AG09319 (cell line): Measurements from ENCODE around the gene SLC25A20.
"Not testable (repeated sequence)": the region's sequence is repeated elsewhere in the genome, so short reads cannot be mapped to it uniquely, and the experiment has no call there.

Experiments
- DNase-seq: peaks from one replicate; pipeline ENCODE4 v3.0.0-alpha.2; 2010; ENCODE audit warnings: low read depth; ENCODE audit errors: extremely low read depth
- TF ChIP-seq, protein P1 (sequence below): IDR thresholded peaks from 2 replicates; pipeline ENCODE4 v1.5.1; 2011; ENCODE audit warnings: low read depth, mild to moderate bottlenecking, inconsistent platforms, low read length, moderate library complexity

SLC25A20 gene

GRCh38 chr3:48926425-48927392 is 28.0 kb upstream of the SLC25A20 start:
- DNase-seq = no peak
- TF ChIP-seq, protein P1, sequence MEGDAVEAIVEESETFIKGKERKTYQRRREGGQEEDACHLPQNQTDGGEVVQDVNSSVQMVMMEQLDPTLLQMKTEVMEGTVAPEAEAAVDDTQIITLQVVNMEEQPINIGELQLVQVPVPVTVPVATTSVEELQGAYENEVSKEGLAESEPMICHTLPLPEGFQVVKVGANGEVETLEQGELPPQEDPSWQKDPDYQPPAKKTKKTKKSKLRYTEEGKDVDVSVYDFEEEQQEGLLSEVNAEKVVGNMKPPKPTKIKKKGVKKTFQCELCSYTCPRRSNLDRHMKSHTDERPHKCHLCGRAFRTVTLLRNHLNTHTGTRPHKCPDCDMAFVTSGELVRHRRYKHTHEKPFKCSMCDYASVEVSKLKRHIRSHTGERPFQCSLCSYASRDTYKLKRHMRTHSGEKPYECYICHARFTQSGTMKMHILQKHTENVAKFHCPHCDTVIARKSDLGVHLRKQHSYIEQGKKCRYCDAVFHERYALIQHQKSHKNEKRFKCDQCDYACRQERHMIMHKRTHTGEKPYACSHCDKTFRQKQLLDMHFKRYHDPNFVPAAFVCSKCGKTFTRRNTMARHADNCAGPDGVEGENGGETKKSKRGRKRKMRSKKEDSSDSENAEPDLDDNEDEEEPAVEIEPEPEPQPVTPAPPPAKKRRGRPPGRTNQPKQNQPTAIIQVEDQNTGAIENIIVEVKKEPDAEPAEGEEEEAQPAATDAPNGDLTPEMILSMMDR = no peak

DNA sequence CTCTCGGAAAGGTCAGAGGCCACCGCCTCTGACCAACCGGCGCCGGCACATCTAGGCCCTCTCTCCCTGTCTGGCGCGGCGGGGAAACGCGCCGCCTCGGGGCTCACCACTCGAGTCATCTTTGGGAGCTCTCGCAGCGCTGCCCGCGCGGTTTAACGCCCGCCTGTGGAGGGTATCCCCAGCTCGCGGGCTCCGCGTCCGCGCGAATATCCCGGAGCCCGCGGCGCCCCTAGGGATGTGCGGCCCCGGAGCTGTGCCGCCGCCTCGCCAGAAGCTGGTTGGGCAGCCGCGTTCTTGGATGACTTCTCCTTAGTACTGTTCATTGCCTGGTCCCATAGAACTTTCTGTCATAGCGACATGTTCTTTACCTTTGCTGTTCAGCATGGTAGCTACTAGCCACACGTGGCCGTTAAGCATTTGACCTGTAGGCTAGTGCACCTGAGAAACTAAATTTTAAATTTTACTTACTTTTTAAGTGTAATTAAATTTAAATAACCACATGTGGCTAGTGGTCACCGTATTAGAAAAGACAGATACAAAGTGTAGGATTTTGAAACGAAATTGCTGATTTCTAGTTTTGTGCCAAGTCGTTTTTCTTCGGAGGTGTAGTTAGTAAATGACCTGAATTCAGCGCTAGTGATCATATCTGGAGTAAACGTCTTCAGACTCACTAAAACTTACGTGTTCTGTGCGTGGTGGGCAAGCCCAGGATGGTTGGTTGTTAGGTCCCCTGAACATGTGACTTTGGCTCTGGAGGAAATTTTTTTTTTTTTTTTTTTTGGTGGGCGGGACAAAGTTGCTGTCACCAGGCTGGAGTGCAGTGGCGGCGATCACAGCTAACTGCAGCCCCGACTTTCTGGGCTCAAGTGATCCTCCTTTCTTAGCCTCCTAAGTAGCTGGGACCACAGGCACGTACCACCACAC is 20.8 kb upstream of the SLC25A20 start:
- no peak for DNase-seq

DNA sequence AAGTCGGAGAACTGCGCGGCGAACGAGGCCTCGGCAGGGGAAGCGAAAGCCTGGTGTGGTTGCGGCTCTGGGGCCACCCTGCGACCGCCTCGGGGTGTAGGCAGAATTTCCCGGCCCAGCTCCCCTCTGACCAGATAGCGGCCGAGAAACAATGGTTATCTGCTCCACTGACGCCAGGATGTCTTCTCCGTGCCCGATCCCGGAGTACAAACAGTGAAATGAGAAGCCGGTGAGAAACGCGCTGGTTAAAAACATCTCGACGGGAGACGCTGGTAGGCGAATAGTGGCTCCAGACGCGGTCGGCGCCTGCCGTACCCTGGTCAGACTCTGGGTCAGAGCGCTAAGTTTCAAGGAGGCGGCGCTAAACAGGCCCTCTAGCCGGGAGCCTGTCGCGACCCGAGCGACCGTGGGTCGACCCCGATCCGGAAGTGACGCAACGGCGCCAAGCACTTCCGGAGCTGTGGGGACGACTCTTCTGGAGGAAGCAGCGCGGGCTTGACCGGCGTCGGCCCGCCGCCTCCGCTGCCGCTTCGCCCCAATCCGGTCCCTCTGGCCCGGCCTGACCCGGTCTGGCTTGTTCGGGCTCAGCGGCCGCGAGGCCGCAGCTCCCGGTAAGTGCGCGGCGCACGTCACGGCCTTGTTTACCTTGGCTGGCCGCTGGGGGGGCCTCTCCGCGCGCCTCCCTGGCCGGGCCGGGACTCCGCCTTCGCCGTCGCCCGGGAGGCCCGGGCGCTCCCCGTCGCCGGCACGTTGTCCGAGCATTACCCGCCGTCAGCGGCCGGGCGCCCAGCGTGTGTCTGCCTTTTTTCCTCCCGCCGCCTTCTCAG is 19.9 kb upstream of the SLC25A20 start, which contains the start of gene ARIH2:
ARIH2 (plus strand) TSS at position 455 of the 827 bp plus-strand sequence. CDS start 8,717 bp downstream, outside the sequence.
- DNase-seq = peak; percentile 78
- TF ChIP-seq, protein P1 = no peak

More for the DNA sequence above, 20.8 kb upstream of the SLC25A20 start:
- TF ChIP-seq, protein P1 = no peak

GRCh38 chr3:48915296-48915695 is 16.6 kb upstream of the SLC25A20 start:
- no peak for DNase-seq
- TF ChIP-seq, protein P1 = no peak

GRCh38 chr3:48907026-48907425 is 8.3 kb upstream of the SLC25A20 start:
- not testable (repeated sequence) for DNase-seq

GRCh38 chr3:48899273-48899672 is 591 bp upstream of the SLC25A20 start:
- DNase-seq = no peak
- TF ChIP-seq, protein P1 = no peak
